ENCODE data around the gene SLC36A4.

Gene SLC36A4

DNA sequence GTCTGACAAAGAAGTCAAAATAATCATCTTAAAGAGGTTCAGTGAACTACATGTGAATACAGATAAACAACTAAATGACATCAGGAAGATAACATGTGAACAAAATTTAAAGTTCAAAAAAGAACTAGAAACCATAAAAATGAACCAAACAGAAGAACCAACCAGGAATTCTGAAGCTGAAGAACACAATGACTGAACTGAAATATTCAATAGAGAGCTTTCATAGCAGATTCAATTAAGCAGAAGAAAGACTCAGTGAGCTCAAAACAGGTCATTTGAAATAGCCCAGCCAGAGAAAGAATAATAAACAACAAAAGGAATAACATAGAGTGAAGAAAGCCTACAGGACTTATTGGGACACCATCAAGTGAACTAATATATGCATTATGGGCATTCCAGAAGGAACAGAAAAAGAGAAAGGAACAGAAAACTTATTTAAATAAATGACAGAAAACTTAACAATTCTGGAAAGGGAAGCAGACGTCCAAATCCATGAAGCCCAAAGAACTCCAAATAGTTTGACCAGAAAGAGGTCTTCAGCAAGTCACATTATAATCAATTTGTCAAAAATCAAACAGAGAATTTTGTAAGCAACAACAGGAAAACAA, 11.0 kb upstream of the SLC36A4 start:
- Histone ChIP-seq H4K8ac (ENCODE audit: low read length) (no peak overlapping the region), H3K14ac (ENCODE audit: low read length in 2 of 2) (no peak overlapping the region), H3K9ac (ENCODE audit: low read length) (no peak overlapping the region), H3K4me3 (ENCODE audit: insufficient read depth in 1 of 2, low read depth in 1 of 2, low read length in 2 of 2) (no peak overlapping the region), H2BK120ac (ENCODE audit: low read depth, low read length) (no peak overlapping the region), H4K91ac (ENCODE audit: low read length) (no peak overlapping the region), H2AFZ (ENCODE audit: low read depth, low read length) (no peak overlapping the region), H3K36me3 (ENCODE audit: control insufficient read depth in 1 of 2, insufficient read depth in 2 of 2, low read depth in 1 of 2, low read length in 2 of 2) (no peaks in the 10 kb centered on the region), H3K18ac (ENCODE audit: low read depth in 1 of 2, low read length in 2 of 2) (no peak overlapping the region), H3K4ac (ENCODE audit: low read depth in 1 of 2, low read length in 2 of 2) (no peak overlapping the region), H3K9me3 (ENCODE audit: control insufficient read depth, low read length) (peaks cover 13% of the 10 kb centered on the region), H2BK5ac (ENCODE audit: low read depth, low read length, poor library complexity, severe bottlenecking) (no peak overlapping the region), H3K4me1 (ENCODE audit: control insufficient read depth, insufficient read depth, low read depth, low read length) (no peaks in the 10 kb centered on the region), H3K23ac (ENCODE audit: low read length in 2 of 2) (no peak overlapping the region), H2BK15ac (ENCODE audit: low read depth, poor library complexity, severe bottlenecking) (no peak overlapping the region), H3K27ac (ENCODE audit: low read length, poor library complexity, severe bottlenecking) (no peak overlapping the region), H3K79me1 (replicated peaks; ENCODE audit: low read length, poor library complexity, severe bottlenecking) (no peaks in the 10 kb centered on the region), H2BK12ac (ENCODE audit: low read length in 2 of 2) (no peak overlapping the region), H2AK5ac (ENCODE audit: low read length, severe bottlenecking) (no peak overlapping the region), H3K27me3 (ENCODE audit: control insufficient read depth in 1 of 2, insufficient read depth in 1 of 2, low read length in 2 of 2) (peaks cover 0 to 10% of the 10 kb centered on the region in 2 experiments), H3K4me2 (ENCODE audit: low read length, poor library complexity, severe bottlenecking) (no peak overlapping the region)
- WGBS, result 84% methylated on average over 1 of the region's 1 CpG
- DNase-seq, result no peak

DNA sequence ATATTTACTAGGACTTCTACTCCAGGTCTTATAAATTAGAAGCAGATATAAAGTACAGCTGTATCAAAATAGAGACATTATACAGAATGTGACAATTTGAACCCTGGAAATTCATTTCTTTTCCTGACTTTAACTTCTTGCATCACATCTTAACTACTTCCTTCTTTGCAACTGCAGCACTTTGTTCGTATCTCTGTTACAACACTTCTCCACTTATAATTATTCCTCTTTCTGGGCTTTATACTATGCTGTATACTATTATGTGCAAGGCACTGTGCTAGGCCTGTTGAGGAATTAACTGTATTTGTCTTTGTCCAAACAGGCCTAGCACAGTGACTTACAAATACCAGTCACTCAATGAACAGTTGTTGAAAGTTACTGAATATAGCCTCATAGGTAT, 1.8 kb upstream of the SLC36A4 start:
- Histone ChIP-seq H3K23ac (ENCODE audit: low read length in 2 of 2) (no peak overlapping the region), H3K27me3 (ENCODE audit: control insufficient read depth in 1 of 2, insufficient read depth in 1 of 2, low read length in 2 of 2) (peaks cover 0 to 4% of the 10 kb centered on the region in 2 experiments), H3K9ac (ENCODE audit: low read length) (no peak overlapping the region), H2BK12ac (ENCODE audit: low read length in 2 of 2) (no peak overlapping the region), H3K36me3 (ENCODE audit: control insufficient read depth in 1 of 2, insufficient read depth in 2 of 2, low read depth in 1 of 2, low read length in 2 of 2) (no peaks in the 10 kb centered on the region), H2BK120ac (ENCODE audit: low read depth, low read length) (no peak overlapping the region), H3K27ac (ENCODE audit: low read length, poor library complexity, severe bottlenecking) (no peak overlapping the region), H3K4ac (ENCODE audit: low read depth in 1 of 2, low read length in 2 of 2) (no peak overlapping the region), H4K8ac (ENCODE audit: low read length) (no peak overlapping the region), H2AFZ (ENCODE audit: low read depth, low read length) (no peak overlapping the region), H4K91ac (ENCODE audit: low read length) (no peak overlapping the region), H3K4me1 (ENCODE audit: control insufficient read depth, insufficient read depth, low read depth, low read length) (peaks cover 1% of the 10 kb centered on the region), H3K79me1 (replicated peaks; ENCODE audit: low read length, poor library complexity, severe bottlenecking) (peaks cover 5% of the 10 kb centered on the region), H3K18ac (ENCODE audit: low read depth in 1 of 2, low read length in 2 of 2) (no peak overlapping the region), H2BK5ac (ENCODE audit: low read depth, low read length, poor library complexity, severe bottlenecking) (no peak overlapping the region), H3K4me2 (ENCODE audit: low read length, poor library complexity, severe bottlenecking) (no peak overlapping the region), H2BK15ac (ENCODE audit: low read depth, poor library complexity, severe bottlenecking) (no peak overlapping the region), H2AK5ac (ENCODE audit: low read length, severe bottlenecking) (no peak overlapping the region), H3K4me3 (ENCODE audit: insufficient read depth in 1 of 2, low read depth in 1 of 2, low read length in 2 of 2) (no peak overlapping the region), H3K9me3 (ENCODE audit: control insufficient read depth, low read length) (no peaks in the 10 kb centered on the region), H3K14ac (ENCODE audit: low read length in 2 of 2) (no peak overlapping the region)
- no peak for DNase-seq
- no CpG with 5 or more reads among the region's 1 CpG for WGBS

DNA sequence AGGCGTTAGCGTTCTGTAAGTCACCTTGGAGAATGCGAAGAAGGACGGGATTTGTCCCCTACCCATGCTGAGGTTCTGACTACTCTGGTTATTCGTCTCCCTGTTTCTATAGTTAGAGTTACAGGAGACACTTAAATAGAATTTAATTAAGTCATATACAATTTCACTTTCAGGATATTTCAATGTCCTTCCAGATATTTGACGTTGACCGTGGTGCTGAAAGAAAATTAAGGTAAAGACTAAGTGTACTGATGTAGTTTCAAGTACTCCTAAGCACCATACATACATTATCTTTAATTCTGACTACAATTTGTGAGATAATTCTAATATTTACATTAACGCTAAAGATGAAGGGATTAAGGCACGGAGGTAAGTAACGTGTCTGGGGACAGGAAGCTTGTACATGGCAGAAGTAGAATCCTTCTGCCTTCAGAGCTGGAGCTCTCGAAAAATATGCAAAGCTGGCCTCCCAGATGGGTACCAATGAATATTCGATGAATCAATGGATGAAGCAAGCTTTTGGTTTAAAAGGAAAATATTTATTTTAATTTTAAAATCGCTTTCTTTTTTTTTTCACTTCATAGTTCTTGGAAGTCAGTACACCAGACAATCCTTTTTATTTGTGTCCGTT, 539 bp upstream of the SLC36A4 start:
- no peaks in the 10 kb centered on the region for H3K9me3 ChIP-seq (ENCODE audit: control insufficient read depth, low read length)
- peak overlapping the region; percentile 93 for H3K9ac ChIP-seq (ENCODE audit: low read length)
- H3K4me1 ChIP-seq (ENCODE audit: control insufficient read depth, insufficient read depth, low read depth, low read length), result peaks cover 1% of the 10 kb centered on the region
- peak overlapping the region; percentile 100 for H2AFZ ChIP-seq (ENCODE audit: low read depth, low read length)
- no peak overlapping the region for H4K8ac ChIP-seq (ENCODE audit: low read length)
- no peak overlapping the region for H2BK120ac ChIP-seq (ENCODE audit: low read depth, low read length)
- DNase-seq, result peak; percentile 49
- H3K27me3 ChIP-seq (ENCODE audit: control insufficient read depth in 1 of 2, insufficient read depth in 1 of 2, low read length in 2 of 2), result peaks cover 0 to 4% of the 10 kb centered on the region in 2 experiments
- no peak overlapping the region for H3K14ac ChIP-seq (ENCODE audit: low read length in 2 of 2)
- 35% methylated on average over 7 of the region's 14 CpGs for WGBS
- no peak overlapping the region for H2AK5ac ChIP-seq (ENCODE audit: low read length, severe bottlenecking)
- H2BK15ac ChIP-seq (ENCODE audit: low read depth, poor library complexity, severe bottlenecking), result no peak overlapping the region
- no peak overlapping the region for H3K4ac ChIP-seq (ENCODE audit: low read depth in 1 of 2, low read length in 2 of 2)
- H4K91ac ChIP-seq (ENCODE audit: low read length), result no peak overlapping the region
- H3K27ac ChIP-seq (ENCODE audit: low read length, poor library complexity, severe bottlenecking), result no peak overlapping the region
- no peak overlapping the region for H3K23ac ChIP-seq (ENCODE audit: low read length in 2 of 2)
- H3K4me2 ChIP-seq (ENCODE audit: low read length, poor library complexity, severe bottlenecking), result peak overlapping the region; percentile 98
- no peaks in the 10 kb centered on the region for H3K36me3 ChIP-seq (ENCODE audit: control insufficient read depth in 1 of 2, insufficient read depth in 2 of 2, low read depth in 1 of 2, low read length in 2 of 2)
- H3K4me3 ChIP-seq (ENCODE audit: insufficient read depth in 1 of 2, low read depth in 1 of 2, low read length in 2 of 2), result peak overlapping the region; percentile 85 to 93
- H2BK12ac ChIP-seq (ENCODE audit: low read length in 2 of 2), result no peak overlapping the region
- no peak overlapping the region for H2BK5ac ChIP-seq (ENCODE audit: low read depth, low read length, poor library complexity, severe bottlenecking)
- peaks cover 6% of the 10 kb centered on the region for H3K79me1 ChIP-seq (replicated peaks; ENCODE audit: low read length, poor library complexity, severe bottlenecking)
- H3K18ac ChIP-seq (ENCODE audit: low read depth in 1 of 2, low read length in 2 of 2), result no peak overlapping the region

DNA sequence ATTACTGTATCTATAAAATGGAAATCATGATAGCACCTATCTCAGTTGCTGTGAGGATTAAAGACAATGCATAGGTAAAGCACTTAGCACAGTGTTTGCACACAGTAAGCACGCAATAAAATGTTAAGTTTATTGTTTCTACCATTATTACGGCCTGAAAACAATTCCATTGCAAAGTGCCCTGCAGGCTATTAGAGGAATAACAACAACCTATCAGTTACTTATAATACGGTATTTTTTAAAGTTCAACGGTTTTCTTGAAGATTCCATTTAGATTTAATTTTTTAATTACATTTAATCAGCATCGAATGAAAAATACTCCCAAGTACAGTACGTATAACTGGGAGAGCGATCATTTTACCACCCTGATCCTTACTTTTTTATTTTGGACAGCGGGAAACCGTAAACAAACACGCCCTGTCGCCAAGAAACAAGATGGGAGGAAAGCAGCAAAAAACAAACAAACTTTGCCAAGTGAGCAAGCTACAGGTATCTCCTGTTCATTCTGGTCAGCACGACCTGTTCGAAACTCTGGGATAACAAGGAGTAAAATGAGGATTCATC, 893 bp downstream of the SLC36A4 start:
- no peak overlapping the region for H4K8ac ChIP-seq (ENCODE audit: low read length)
- no peak overlapping the region for H3K4ac ChIP-seq (ENCODE audit: low read depth in 1 of 2, low read length in 2 of 2)
- H3K4me3 ChIP-seq (ENCODE audit: insufficient read depth in 1 of 2, low read depth in 1 of 2, low read length in 2 of 2), result peak overlapping the region; percentile 85 to 93
- H3K18ac ChIP-seq (ENCODE audit: low read depth in 1 of 2, low read length in 2 of 2), result peak overlapping the region in 1 of 2 experiments; percentile 64
- H2BK5ac ChIP-seq (ENCODE audit: low read depth, low read length, poor library complexity, severe bottlenecking), result no peak overlapping the region
- H3K14ac ChIP-seq (ENCODE audit: low read length in 2 of 2), result no peak overlapping the region
- H2BK120ac ChIP-seq (ENCODE audit: low read depth, low read length), result no peak overlapping the region
- peaks cover 1% of the 10 kb centered on the region for H3K4me1 ChIP-seq (ENCODE audit: control insufficient read depth, insufficient read depth, low read depth, low read length)
- H3K27me3 ChIP-seq (ENCODE audit: control insufficient read depth in 1 of 2, insufficient read depth in 1 of 2, low read length in 2 of 2), result peaks cover 0 to 4% of the 10 kb centered on the region in 2 experiments
- peaks cover 9% of the 10 kb centered on the region for H3K79me1 ChIP-seq (replicated peaks; ENCODE audit: low read length, poor library complexity, severe bottlenecking)
- peak overlapping the region; percentile 98 for H3K4me2 ChIP-seq (ENCODE audit: low read length, poor library complexity, severe bottlenecking)
- H4K91ac ChIP-seq (ENCODE audit: low read length), result no peak overlapping the region
- no peak overlapping the region for H3K23ac ChIP-seq (ENCODE audit: low read length in 2 of 2)
- no peak overlapping the region for H2AK5ac ChIP-seq (ENCODE audit: low read length, severe bottlenecking)
- H3K27ac ChIP-seq (ENCODE audit: low read length, poor library complexity, severe bottlenecking), result peak overlapping the region; percentile 68
- no peak overlapping the region for H2BK12ac ChIP-seq (ENCODE audit: low read length in 2 of 2)
- H2AFZ ChIP-seq (ENCODE audit: low read depth, low read length), result no peak overlapping the region
- no peak overlapping the region for H2BK15ac ChIP-seq (ENCODE audit: low read depth, poor library complexity, severe bottlenecking)
- no peaks in the 10 kb centered on the region for H3K36me3 ChIP-seq (ENCODE audit: control insufficient read depth in 1 of 2, insufficient read depth in 2 of 2, low read depth in 1 of 2, low read length in 2 of 2)
- DNase-seq, result no peak
- H3K9ac ChIP-seq (ENCODE audit: low read length), result peak overlapping the region; percentile 93
- no peaks in the 10 kb centered on the region for H3K9me3 ChIP-seq (ENCODE audit: control insufficient read depth, low read length)
- 7% methylated on average over 11 of the region's 13 CpGs for WGBS
